NCI-H1105 treated with DMSO at 0.1 percent for 48 hours (cell line): ENCODE measurements around the gene CRTC3.
"Not testable (repeated sequence)": the region's sequence is repeated elsewhere in the genome, so short reads cannot be mapped to it uniquely, and the experiment has no call there.

ENCODE experiments used
- DNase-seq: peaks from one replicate; lab custom pipeline; 2025; lab: John Stamatoyannopoulos, UW

Gene CRTC3

DNA sequence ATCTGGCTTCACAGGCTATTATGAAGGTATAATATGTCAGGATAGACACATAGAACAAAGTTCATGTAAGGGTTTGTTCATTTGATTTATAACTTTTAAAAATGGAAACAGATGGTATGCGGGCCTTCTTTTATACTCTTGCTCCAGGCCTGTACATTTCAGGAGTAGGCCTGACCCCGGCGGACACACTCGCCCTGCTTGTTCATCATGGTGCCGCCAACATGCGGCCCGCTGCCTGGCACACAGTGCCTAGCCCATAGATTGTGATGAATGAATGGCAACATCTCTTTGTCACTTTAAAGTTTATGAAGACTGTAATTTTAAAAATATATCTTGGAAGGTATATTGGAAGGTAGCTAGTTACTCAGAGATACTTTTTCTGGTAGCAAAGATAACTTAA lies 95.3 kb downstream of the CRTC3 start:
- DNase-seq = no peak

DNA sequence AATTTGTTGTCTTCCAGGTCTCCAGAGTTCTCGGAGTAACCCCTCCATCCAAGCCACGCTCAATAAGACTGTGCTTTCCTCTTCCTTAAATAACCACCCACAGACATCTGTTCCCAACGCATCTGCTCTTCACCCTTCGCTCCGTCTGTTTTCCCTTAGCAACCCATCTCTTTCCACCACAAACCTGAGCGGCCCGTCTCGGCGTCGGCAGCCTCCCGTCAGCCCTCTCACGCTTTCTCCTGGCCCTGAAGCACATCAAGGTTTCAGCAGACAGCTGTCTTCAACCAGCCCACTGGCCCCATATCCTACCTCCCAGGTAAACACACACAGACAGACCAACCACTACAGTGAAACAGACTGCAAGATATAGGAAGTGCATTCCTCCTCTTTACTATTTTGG lies 99.5 kb downstream of the CRTC3 start:
- DNase-seq = no peak

- no peak for DNase-seq
Measured at GRCh38 chr15:90633360-90633759, 103.6 kb downstream of the CRTC3 start.

DNA sequence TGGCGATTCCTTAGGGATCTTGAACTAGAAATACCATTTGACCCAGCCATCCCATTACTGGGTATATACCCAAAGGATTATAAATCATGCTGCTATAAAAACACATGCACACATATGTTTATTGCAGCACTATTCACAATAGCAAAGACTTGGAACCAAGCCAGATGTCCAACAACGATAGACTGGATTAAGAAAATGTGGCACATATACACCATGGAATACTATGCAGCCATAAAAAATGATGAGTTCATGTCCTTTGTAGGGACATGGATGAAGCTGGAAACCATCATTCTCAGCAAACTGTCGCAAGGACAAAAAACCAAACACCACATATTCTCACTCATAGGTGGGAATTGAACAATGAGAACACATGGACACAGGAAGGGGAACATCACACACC lies 107.3 kb downstream of the CRTC3 start:
- not testable (repeated sequence) for DNase-seq

- no peak for DNase-seq
Measured at GRCh38 chr15:90637693-90638092, 108.0 kb downstream of the CRTC3 start.

DNA sequence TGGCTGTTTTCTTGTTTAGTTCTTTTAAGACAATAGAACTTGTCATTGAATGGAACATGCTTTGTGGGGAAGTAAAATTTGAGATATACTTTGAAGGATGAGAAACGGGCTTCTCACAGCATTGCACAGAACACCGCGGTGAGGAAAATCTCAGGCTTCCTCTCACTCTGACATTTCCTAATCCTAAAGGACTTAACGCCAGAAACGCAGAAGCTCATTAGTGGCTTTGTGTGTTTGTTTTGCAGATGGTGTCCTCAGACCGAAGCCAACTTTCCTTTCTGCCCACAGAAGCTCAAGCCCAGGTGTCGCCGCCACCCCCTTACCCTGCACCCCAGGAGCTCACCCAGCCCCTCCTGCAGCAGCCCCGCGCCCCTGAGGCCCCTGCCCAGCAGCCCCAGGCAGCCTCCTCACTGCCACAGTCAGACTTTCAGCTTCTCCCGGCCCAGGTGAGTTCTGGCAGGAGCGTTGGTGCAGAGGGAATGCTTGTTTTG lies 108.5 kb downstream of the CRTC3 start:
- DNase-seq = no peak

- DNase-seq = no peak
Measured at GRCh38 chr15:90638963-90639362, 109.2 kb downstream of the CRTC3 start.

- no peak for DNase-seq
Measured at GRCh38 chr15:90640862-90641261, 111.1 kb downstream of the CRTC3 start.

DNA sequence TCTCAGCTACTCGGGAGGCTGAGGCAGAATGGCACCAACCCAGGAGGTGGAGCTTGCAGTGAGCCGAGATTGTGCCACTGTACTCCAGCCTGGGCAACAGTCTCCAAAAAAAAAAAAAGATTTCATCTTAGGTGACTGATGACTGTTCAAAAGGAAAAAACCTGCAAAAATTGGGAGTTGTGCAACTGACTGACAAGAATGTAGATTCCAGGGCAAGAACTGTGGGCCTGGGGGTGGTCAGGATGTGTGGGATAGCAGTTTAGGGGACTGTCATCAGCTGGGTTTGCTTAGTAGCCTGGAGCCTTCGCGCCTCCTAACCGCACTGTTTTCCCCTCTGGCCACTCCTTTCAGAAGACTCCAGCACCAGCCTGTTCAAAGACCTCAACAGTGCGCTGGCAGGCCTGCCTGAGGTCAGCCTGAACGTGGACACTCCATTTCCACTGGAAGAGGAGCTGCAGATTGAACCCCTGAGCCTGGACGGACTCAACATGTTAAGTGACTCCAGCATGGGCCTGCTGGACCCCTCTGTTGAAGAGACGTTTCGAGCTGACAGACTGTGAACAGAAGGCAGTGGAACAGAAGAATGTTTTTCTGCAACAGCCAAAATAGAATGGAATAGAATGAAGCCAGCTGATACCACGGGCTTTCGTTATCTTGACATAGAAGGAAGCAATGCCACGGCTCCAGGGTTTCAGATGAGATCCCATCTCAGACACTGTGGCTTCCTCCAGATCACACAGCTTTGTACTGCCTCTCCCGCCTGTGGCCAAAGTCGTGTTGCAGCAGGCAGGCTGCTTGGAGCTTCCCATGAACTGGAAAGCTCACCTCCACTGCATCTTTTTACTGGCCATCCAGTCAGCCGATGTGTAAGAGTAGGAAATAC lies 112.1 kb downstream of the CRTC3 start:
- no peak for DNase-seq

DNA sequence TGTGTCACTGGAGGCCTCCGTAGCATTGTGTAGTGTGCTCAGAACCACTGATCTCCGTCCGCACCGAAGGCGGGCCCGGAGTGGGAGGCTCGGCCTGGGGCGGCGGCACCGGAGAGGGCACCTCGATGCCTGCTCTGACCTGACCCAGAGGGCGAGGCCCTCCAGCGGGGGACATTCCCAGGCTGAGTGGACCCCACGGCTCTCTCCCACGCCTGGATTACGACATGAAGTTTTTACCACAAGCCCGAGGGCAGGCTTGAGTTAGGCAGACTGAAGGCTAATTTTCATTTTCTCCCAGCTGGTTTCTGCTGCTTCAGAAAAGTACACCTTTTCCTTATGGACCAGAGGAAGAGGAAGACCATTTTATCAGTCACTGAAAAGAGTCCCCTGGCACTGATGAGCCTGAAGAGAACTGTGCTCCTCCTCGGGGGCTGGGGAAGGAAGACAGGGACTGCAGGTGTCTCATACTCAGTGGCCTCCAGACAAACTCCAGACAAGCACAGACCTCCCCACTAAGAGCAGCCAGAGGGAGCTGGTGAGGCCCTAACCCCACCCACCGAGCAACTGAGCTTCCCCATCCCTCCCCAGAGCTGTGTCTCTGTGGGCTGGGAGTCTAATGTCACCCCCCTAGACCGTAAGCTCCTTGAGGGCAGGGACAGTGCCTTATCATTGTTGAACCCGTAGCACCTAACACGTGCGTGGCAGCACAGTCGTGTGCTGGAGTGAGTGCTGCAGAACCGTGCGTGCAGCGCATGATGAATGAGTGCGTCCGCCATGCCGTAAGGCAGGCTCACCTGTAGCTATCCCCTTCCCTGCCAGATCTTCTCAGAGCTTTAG lies 113.0 kb downstream of the CRTC3 start:
- no peak for DNase-seq

DNA sequence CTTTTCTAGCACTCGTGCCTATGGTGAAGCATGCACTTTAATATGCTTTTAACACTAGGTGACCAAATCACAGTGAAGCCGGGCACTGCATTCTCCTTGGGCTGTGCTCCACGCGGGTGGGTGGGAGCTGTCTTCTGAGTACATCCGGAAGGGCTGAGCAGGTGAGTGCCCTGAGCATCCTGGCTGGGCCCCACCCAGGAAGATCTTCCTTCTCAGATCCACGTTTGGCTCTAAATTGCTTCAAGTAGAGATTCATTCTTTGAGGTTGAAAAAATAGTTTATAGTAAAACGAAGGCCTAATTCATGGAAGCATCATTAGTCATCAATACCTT lies 113.5 kb downstream of the CRTC3 start:
- no peak for DNase-seq

DNA sequence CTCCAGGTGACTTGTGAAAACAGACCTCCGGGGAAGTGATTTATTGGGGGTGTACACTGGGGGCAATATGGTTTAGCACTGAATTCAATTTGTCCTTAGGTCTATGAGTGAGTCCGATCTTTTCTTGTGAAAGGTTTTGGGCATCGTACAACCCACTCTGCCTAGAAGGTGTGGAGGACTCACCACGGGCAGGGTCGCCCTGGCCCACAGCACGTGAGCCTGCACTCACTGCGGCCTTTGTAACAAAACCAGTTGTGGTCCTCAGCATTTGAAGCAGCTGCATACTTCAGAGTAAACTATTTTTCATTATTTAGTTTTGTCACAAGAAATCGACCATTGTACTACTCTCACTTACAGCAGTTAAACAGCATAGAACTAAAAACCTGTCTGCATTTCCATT lies 114.8 kb downstream of the CRTC3 start:
- no peak for DNase-seq

DNA sequence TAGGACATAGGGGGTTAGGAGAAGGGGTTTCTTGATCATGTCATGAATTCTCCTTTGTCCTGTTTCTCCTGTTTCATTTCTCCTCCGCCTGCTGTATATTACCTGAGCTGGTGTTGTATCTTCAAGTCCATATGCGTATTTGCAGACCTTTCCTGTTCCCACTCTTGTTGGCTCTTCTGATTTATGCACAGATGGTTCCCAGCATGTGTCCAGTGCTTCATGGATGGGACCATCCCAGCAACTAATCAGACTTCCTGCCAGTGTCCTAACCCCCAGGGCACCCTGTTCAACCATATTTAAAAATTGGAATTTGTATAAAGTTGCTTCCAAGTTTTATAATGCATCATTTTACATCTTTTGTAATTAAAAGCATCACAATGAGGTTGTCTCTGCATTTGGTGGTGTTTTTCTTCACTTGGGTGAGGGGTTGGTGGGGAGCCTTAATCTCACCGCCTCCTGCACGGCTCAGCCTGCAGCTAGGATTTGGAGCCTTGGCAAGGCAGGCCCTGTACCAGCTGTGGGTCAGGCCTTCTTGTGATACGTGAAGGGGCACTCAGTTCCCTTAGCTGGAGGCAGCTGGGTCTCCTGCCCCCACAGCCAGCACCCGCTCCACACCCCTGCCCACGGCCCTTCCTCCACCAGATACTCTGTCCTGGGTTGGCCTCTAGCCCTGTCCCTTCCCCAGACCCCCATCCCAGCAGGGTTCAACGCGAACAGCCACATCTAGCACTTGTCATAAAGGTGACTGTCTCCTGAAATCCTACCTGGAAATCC lies 115.4 kb downstream of the CRTC3 start:
- DNase-seq = no peak

- no peak for DNase-seq
Measured at GRCh38 chr15:90645873-90646575, 116.3 kb downstream of the CRTC3 start.

DNA sequence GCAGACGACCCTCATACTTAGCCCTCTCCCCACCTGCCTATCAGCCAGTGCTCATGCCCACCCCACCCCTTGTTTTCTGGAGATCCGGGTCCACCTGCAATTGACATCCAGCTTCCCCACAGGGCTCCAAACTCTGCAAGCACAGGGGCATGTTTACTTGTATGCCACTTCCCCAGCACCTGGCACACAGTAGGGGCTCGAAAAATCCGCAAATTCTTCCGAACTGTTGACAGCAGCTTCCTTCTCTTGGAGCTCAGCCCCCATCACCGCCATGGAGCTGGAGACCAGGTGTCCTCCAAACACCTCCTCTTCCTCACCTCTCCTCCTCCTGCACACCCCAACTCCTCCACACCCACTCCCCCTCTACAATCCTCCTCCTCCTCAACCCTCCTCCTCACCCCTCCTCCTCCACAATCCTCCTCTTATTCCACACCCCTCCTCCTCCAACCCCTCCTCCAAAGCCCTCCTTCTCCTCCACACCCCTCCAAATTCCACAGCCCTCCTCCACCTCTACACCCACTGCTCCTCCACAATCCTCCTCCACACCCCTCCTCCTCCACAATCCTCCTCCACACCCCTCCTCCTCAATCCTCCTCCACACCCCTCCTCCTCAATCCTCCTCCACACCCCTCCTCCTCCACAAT lies 117.1 kb downstream of the CRTC3 start:
- no peak for DNase-seq

GRCh38 chr15:90647326-90647725 lies 117.6 kb downstream of the CRTC3 start:
- no peak for DNase-seq

DNA sequence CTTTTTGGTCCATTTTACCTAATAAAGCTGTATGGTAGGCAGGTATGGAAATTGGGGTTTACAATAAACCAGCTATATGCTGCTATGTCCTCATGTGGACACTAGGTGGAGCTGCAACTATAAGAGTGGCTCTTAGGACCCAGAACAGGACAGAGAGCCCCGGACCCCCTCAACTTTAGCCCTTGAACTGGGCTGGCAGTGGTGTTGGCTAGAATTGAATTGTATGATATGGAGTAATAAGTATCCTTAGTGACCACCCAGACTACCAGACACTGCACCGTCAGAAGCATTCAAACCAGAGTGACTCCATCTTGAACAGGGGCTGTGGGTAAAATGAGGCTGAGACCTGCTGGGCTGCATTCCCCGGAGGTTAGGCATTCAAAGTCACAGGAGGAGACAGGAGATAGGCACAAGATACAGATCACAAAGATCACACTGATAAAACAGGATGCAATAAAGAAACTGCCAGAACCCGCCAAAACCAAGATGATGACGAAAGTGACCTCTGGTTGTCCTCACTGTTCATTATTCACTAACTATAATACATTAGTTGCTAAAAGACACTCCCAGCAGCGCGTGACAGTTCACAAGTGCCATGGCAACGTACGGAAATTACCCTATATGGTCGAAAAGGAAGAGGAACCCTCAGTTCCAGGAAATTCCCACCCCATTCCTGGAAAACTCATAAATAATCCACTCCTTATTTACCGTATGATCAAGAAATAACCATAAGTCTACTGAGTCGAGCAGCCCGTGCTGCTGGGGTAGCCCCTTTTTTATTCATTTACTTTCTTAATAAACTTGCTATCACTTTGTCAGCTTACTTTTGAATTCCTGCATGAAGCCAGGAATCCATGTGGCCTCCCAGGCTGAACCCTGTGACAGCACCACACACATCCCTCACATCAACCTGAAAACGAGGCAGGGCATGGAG lies 118.7 kb downstream of the CRTC3 start:
- DNase-seq = peak; percentile 28

DNA sequence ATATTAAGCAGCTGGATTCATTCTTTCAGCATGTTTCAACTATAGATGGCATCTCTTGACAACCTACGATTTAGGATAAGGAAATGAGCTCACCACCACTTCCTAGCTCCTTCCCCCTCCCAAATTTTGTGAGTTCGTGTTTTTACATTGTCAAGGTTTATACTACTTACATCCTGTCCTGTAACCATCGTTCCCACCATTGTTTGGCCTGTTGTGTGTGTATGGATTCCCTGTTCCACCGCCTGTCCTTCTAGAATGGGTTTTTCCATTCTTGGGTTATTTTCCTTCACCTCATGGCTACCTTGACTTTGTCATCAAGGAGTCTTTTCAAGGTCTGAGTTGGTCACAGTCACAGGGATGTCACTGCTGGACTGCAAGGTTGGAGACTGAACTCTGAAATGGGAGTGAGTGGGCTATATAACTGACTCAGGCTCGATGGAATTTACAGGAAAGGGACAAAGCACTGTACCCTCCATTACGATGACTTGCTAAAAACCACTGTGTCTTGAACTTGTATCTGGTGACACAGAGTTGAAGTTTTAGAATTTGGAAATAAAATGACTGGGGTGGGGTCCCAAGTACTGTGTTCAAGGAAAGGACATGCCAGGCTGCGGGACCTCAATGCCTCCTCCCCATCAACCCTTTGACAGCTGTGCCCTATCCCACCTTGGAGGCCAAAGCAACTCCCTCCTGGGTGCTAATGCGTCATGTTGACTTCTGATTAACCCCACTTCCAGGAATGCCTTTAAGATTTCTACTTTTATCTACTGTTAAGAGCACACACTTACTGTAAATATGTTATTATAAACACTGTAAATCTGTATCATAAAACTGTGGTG lies 120.6 kb downstream of the CRTC3 start:
- no peak for DNase-seq
